Skin of body (tissue), 2 donors: ENCODE results near the gene DDX55. TPM values are rescaled to one million over a fixed set of nuclear protein-coding genes. Genes with fewer than 3 reads are reported as not detected.

Experiments used
- DNase-seq: peaks from one replicate; lab custom pipeline; 2025; lab: John Stamatoyannopoulos, UW
- total RNA-seq: library from RNA; depleted of rRNA; stranded (reverse); fragments of >200 nt; gene quantifications from one replicate; pipeline ENCODE4 v1.2.3, GENCODE V29; 2014

DDX55 gene
- total RNA-seq, 1 donor from 2014 or later: 16.9 TPM

DNA sequence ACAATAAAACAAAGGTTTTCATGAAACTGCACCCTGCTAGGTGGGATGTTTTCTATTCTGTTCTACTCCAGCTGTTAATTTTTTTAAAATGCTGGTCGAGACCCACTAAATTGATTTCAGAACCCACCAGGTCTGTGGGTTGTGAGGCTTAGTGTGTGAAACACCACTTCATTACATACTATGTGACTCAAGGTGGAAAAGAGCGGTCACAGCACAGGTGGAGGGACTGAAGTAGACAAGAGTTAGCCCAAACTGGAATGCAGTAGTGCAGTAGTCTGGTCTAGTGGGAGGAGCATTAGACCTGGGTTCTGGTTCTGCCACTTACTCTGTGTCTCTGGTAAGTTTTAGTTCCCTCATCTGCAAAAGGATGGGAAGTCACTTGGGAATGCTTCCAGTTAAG is 12.2 kb downstream of the DDX55 start:
- DNase-seq: no peak

DNA sequence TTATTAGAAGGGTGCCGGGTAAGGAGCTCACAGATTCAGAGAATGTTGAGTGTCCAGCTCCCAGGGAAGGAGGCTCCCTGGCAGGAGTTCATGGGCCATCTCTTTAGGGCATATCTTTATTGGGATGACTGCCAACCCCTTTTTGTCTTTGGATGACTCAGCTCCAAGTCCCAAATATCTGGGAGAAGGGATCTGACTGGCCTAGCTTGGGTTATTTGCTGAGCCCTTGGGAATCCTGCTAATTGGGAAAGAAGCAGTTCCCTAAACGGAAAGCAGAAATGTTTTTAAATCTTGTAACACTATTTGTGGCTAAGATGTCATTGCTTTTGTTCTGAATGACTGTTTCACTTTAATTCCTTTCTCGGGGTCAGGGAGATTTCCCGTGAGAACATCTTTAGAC is 12.6 kb downstream of the DDX55 start:
- DNase-seq: no peak

DNA sequence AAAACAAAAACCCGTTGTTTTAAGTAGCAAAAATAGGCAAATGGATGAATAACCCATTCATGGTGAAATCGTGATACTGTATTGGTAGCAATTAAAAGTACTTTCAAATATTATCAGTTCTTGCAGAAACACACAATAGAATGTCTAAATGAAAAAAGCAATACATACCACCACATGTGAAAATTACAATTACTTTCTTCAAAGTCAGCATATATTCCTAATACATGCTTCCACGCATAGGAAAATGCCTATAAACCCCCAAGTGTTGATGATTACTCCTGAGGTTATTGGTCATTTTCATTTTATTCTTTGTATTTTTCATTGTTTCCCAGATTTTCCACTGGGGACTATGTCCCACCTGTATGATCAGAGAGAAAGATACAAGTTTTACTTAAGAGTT is 15.2 kb downstream of the DDX55 start:
- DNase-seq: no peak

DNA sequence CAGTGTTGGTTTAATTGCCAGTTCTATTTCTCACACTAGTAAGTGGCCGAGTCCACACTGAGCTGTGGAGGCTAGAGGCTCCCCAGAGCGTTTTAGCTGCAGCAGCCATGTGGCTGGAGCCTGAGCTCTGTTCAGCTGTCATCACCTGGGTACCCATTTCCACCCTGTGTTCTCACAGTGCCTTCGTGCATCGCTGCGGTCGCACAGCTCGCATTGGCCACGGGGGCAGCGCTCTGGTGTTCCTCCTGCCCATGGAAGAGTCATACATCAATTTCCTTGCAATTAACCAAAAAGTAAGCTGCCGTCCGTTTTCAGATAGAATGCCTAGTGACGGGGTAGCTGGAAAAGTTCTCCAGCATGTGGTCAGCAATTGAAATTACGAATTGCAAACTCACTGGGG is 15.7 kb downstream of the DDX55 start:
- no peak for DNase-seq

DNA sequence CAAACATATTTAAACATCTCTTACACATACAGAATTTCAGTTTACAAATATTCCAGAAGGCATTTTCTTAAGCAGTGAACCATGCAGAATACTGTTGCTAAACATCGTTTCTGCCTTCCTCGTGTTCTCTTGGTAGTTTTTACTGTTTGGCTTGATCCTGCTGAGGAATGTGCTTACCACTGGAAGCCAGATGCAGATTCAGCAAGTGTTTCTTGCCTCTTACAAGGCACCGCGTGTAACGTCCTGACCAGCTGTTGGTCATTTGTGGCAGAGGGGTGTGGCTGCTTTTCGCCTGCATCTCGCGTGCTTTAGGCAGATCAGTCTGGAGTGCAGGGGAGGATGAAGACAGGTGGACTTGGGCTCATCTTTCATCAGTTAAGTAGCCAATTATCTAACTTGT is 19.2 kb downstream of the DDX55 start:
- no peak for DNase-seq

DNA sequence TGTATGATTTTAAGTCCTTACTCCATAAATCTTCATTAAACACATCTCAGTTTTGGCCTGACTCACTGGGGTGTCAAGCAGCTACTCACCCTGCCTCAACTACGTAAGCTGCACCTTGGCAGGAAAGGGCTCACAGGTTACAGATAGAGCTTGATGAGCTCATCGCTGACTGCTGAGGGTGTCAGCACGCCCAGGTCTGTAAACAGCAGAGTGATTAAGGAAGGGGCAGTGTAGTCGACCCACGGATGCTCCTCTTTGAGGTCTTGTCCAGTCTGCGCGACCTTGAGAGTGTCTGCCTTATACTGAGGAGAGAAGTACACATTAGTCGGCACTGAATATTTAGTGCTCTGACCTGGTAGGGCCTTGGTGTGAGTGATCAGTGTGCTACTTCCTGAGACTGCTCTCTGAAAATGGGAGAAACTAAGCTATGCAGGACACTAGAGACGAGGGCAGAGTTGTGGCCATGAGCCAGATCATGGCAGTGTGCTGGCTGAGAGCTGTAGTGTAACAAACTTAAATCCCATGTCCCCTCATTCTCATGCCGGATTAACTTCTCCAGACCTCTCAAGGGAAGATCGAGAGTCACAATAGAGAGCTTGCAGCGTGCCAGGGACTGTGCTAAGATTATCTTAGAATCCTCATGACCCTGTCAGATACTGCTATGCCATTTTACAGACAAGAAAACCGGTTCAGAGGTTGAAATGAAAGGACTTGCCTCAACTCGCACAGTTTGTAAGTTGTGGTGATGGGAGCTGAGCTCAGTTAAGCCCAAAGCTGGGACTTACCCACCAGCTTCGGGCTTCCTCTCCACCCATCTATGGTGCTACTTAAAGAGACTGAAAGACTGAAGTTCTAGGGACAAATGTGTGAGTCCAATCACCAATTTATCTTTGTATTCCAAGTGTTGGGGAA is 20.0 kb downstream of the DDX55 start:
- no peak for DNase-seq

DNA sequence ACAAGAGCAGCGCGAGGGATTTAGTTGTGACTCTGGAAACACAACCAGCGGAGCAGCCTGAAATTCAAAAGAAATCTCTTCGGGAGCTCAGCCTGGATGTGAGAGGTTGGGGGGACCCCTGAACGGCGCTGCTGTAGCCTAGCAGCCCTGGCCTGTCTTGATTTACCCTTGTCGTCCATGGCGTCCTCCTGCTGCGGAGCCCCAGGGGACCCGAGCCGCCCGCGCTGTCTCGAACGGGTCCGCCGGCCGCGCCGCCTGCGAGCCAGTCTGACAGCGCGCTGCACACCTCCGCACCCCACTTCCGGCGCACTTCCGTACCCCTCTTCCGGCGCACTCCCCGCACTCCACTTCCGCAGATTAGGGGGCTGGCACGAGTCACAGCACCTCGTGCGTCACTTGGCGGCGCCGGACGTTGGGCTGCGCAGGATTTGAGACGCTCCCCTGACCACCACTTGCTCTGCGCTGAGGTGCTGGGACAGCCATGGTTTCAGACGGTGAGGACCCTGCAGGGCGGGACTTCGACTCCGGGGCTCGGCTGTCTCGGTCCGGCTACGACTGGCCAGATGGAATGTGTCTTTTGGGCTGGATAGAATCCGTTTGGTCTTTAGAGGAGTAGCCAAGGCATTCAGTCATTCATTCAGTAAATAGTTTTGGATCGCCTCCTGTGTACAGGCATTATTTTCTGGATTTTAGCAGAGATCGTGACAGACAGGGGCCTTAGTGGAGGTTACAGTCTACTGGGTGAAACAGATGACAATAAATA is 31.7 kb downstream of the DDX55 start, which contains the start of the genes EIF2B1 and GTF2H3:
Gene EIF2B1 (minus strand): TSS at position 308 of the 763 bp plus-strand sequence. CDS start 129 bp downstream, at position 179.
Gene GTF2H3 (plus strand): TSS at position 451 of the 763 bp plus-strand sequence. CDS start 31 bp downstream, at position 482.
- DNase-seq: peak; percentile 94

DNA sequence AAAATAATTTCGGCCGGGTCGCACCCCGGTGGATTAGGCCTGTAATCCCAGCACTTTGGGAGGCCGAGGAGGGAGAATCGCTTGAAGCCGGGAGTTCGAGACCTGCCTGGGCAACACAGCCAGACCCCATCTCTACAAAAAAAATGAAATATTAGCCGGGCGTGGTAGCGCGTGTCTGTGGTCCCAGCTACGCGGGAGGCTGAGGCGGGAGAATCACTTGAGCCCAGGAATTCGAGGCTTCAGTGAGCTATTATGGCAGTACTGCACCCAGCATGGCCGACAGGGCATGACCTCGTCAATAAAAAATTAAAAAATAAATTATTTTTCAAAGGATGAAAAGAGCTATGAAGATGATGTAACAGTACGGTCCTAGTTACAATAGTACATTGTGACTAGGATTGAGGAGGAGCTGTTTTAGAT is 32.3 kb downstream of the DDX55 start:
- no peak for DNase-seq

DNA sequence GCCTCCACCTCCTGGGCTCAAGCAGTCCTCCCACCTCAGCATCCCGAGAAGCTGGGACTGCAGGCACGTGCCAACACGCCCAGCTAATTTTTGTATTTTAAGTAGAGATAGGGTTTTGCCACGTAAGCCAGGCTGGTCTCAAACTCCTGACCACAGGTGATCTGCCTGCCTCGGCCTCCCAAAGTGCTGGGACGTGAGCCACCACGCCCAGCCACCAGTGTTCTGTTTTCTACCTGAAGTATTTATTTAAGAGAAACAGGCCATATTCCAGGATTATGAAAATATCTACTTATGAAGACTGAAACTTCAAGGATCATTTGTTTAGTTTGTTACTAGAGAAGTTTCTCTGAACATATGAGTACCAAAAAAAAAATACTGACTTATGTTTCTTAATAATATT is 42.0 kb downstream of the DDX55 start:
- no peak for DNase-seq

DNA sequence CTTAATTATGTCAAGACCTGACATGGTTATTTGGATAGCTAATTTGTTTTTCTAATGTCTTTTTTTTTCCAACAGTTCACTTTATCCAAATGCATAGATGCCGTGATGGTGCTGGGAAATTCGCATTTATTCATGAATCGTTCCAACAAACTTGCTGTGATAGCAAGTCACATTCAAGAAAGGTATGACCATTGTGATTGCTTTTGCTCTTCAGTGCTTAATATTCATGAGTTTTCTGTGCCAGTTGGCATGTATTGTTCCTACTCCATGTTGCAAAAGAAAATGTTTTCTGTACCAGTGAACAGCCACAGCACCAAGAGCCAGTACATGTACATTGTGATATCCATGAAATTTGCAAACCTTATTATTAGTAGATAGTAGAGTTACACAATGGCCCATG is 43.5 kb downstream of the DDX55 start:
- DNase-seq: no peak

DNA sequence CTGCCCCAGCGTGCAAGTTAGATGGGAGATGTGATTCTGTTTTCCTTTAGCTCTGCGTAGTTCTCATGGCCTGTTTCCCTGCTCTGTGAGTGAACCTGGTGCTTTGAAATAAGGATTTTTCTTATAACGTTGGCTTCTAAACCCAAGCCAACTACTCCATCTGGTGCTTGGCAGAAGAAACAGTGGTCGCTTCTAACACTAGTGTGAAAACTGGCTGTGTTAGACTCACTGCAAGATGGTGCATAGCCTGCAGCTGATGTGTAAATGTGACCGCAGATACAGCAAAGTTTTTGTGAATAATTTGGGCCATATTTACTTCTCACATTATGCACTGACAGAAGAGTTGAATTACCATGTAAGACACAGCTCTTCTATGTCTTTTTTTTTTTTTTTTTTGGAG is 44.0 kb downstream of the DDX55 start:
- DNase-seq: peak; percentile 62

DNA sequence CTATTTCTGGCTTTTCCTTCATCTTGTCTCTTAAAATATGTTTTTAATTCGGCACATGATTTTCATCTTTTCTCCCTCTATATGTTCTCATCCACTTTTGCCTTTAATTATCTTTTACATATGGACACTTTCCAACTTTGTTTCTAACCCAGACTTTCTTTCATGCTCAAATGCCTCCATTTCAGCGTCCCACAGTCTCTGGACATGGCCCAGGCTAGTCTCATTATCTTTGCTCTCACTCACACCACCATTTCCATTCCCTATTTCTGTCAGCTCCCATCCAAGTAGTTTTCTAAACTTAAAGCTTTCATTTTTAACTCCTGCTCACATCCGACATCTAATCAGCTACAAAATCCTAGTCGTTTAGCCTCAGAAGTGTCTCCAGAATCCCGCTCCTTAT is 46.5 kb downstream of the DDX55 start:
- peak; percentile 23 for DNase-seq

DNA sequence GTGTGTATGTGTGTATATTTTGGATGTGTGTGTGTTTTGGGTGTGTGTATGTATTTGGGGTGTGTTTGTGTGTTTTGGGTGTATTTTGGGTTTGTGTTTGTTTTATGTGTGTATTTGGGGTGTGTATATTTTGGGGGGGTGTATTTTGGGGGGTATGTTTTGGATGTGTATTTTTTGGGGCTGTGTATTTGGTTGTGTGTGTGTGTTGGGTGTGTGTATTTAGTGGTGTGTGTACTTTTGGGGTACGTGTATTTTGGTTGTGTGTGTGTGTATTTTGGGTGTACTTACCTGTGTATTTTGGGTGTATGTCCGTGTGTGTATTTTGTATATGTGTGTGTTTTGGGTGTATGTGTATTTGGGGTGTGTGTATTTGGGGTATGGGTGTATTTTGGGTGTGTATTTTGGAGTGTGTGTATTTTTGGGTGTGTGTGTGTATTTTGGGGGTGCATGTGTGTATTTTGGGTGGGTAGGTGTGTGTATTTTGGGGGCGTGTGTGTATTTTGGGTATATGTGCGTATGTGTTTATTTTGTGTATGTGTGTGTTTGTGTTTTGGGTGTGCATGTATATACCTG is 52.3 kb downstream of the DDX55 start:
- DNase-seq: no peak

DNA sequence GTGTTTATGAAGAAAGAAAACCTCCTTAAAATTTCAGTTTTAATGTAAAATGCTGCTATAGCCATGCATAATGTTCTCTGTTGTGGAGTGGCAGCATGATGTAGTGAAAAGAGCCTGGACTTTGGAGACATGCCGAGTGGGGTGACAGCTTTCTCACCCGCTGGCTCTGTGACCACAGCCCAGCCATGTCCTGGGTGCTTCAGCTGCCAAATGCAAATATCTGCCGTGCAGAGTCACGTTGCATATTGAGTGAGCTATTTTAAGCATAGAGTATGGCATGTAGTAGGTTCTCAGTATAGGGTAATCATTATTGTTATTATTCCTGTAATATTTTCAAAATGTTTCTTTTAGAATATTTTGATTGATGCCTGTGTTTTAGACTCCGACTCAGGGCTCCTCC is 53.5 kb downstream of the DDX55 start:
- DNase-seq: no peak

DNA sequence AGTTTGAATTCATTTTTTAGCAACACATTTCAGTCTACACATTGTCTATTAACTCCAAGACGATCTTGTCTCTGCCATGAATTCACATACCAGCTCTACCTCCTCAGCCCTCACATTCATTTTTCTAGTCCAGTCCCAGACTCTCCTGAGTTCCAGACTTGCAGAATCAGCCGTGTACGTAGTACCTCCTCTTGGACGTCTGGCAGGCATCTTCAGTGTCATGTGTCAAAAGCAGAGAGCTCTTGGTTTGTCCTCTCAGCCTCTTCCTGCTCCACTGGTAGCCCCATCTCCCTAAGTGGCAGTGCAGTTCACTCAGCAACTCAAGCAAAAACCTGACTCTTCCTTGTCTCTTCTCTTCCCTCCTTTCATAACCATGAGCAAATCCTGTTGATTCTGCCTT is 54.5 kb downstream of the DDX55 start:
- DNase-seq: no peak

DNA sequence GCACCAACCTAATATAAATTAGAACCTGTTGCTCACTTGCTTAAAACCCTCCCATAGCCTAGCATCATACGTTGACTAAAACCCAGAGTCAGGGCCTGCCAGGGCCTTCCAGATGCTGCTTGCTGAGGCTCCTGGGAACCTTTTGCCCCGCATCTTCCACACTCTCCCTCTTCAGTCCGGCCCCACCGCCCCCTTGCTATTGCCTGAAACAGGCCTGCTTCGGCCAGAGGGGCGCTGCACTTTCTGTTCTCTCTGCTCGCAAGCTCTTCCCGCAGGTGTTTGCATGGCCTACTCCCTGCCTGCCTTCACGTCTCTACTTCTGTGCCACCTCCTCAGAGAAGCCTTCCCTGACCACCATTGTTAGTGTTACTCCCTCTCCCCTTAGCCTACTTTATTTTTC is 55.3 kb downstream of the DDX55 start:
- DNase-seq: no peak

DNA sequence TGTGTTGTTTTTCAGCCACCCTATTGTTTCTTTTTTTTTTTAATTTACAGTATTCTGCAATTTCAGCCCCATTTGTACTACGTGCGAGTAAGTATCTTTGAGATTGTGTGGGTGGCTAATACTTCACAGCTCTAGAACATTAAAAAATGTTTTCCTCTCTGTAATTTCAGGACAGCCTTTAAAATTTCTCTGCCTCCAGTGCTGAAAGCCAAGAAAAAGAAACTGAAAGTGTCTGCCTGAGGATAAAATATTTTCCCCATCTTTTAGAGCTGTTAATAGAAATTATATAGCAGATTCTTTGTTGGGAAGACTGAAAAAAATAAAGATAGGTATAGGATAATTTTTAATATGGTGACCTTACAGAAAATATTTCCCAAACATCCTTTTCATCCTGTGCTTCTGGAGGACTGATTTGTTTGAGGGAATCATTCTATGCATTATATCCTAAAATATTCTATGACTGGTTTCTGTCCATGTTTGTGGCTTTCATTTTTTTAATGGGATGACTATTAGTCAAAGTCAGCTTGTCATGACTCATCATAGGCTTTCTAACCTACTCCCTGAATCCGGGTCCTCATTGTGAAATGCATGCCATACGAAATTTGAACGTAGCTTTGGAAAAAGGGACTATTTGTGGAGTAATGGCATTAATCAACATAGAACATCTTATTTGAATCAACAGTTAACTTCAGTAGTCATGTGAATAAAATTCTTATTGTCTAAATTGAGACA is 58.3 kb downstream of the DDX55 start:
- DNase-seq: no peak

DNA sequence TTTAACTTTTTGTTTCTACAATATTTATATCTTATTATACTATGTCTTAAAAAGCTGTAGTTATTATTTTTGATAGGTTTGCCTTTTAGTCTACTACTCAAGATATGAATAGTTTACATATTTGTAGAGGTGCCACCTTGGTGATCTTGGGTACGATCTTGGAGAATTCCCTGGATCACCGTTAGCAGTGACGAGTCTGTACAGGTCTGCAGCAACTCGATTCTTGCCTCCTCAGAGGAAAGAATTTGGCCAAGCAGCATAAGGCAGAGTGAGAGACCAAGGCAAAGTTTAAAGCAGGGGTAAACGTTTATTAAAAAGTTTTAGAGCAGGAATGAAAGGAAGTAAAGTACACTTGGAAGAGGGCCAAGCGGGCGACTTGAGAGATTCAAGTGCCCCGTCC is 65.9 kb downstream of the DDX55 start:
- no peak for DNase-seq
